Measurements from ENCODE around the gene LRRK1. TPM values are rescaled to one million over a fixed set of nuclear protein-coding genes. Genes with fewer than 3 reads are reported as not detected.

The LRRK1 gene
- total and polyA plus RNA-seq, 2 experiments from 2014 or later, result 6.2 to 6.4 TPM

GRCh38 chr15:101078669-101079323, 159.6 kb downstream of the LRRK1 start:
- Histone ChIP-seq H3K9me3 (ENCODE audit: low read depth) (no peaks in the 10 kb centered on the region), H3K9ac (no peak overlapping the region), H3K27ac (no peak overlapping the region), H2AFZ (no peak overlapping the region), H3K9me2 (ENCODE audit: insufficient read depth) (no peaks in the 10 kb centered on the region), H3K27me3 (replicated peaks; ENCODE audit: insufficient read depth) (no peaks in the 10 kb centered on the region), H3K36me3 (ENCODE audit: low read depth) (no peaks in the 10 kb centered on the region), H3F3A (ENCODE audit: insufficient read depth) (no peaks in the 10 kb centered on the region), H3K4me2 (ENCODE audit: unreplicated experiment) (no peak overlapping the region), H3K4me3 (no peak overlapping the region), H3K4me1 (ENCODE audit: insufficient read depth) (no peaks in the 10 kb centered on the region), H4K20me1 (ENCODE audit: insufficient read depth) (no peaks in the 10 kb centered on the region), H3K79me2 (ENCODE audit: insufficient read depth) (no peaks in the 10 kb centered on the region)
- WGBS, 2 experiments (ENCODE audit: low coverage in 1 of 2, low lambda C conversion rate in 2 of 2, missing lambda C conversion rate in 2 of 2), result 86 to 96% methylated on average over 14 to 16 of the region's 16 CpGs
- no peak for DNase-seq
- in situ Hi-C loops (cut with MboI), result no loop called here
- TF ChIP-seq EZH2phosphoT487 (IDR thresholded peaks at IDR 0.05; ENCODE audit: insufficient read depth, low read depth) (no peak), EZH2 (IDR thresholded peaks at IDR 0.05; ENCODE audit: insufficient read depth, poor library complexity, severe bottlenecking) (no peak)

GRCh38 chr15:101081900-101082299, 162.7 kb downstream of the LRRK1 start:
- Histone ChIP-seq H2AFZ (no peak overlapping the region), H3K79me2 (ENCODE audit: insufficient read depth) (no peaks in the 10 kb centered on the region), H3K36me3 (ENCODE audit: low read depth) (no peaks in the 10 kb centered on the region), H4K20me1 (ENCODE audit: insufficient read depth) (no peaks in the 10 kb centered on the region), H3K9me2 (ENCODE audit: insufficient read depth) (no peaks in the 10 kb centered on the region), H3F3A (ENCODE audit: insufficient read depth) (no peaks in the 10 kb centered on the region), H3K27ac (no peak overlapping the region), H3K4me2 (ENCODE audit: unreplicated experiment) (no peak overlapping the region), H3K9me3 (ENCODE audit: low read depth) (no peaks in the 10 kb centered on the region), H3K4me1 (ENCODE audit: insufficient read depth) (no peaks in the 10 kb centered on the region), H3K4me3 (no peak overlapping the region), H3K27me3 (replicated peaks; ENCODE audit: insufficient read depth) (no peaks in the 10 kb centered on the region), H3K9ac (no peak overlapping the region)
- in situ Hi-C loops (cut with MboI), result loop anchor here (10.0 kb wide), 1 partner anchor 173 kb away; the partner anchor contains the start of gene CHSY1
- WGBS, 2 experiments (ENCODE audit: low coverage in 1 of 2, low lambda C conversion rate in 2 of 2, missing lambda C conversion rate in 2 of 2), result 93 to 94% methylated on average over 9 of the region's 9 CpGs
- DNase-seq, result no peak
- TF ChIP-seq EZH2 (IDR thresholded peaks at IDR 0.05; ENCODE audit: insufficient read depth, poor library complexity, severe bottlenecking) (no peak), EZH2phosphoT487 (IDR thresholded peaks at IDR 0.05; ENCODE audit: insufficient read depth, low read depth) (no peak)

- Histone ChIP-seq H3K36me3 (ENCODE audit: low read depth) (no peaks in the 10 kb centered on the region), H3K27ac (no peak overlapping the region), H3K4me1 (ENCODE audit: insufficient read depth) (no peaks in the 10 kb centered on the region), H3K4me3 (no peak overlapping the region), H3K79me2 (ENCODE audit: insufficient read depth) (no peaks in the 10 kb centered on the region), H3K4me2 (ENCODE audit: unreplicated experiment) (no peak overlapping the region), H2AFZ (no peak overlapping the region), H4K20me1 (ENCODE audit: insufficient read depth) (no peaks in the 10 kb centered on the region), H3K9ac (no peak overlapping the region), H3K27me3 (replicated peaks; ENCODE audit: insufficient read depth) (no peaks in the 10 kb centered on the region), H3K9me2 (ENCODE audit: insufficient read depth) (no peaks in the 10 kb centered on the region), H3K9me3 (ENCODE audit: low read depth) (no peaks in the 10 kb centered on the region), H3F3A (ENCODE audit: insufficient read depth) (no peaks in the 10 kb centered on the region)
- in situ Hi-C loops (cut with MboI), result loop anchor here (10.0 kb wide), 1 partner anchor 171 kb away; the partner anchor contains the start of gene CHSY1
- no peak for DNase-seq
- no peak for TF ChIP-seq EZH2 (IDR thresholded peaks at IDR 0.05; ENCODE audit: insufficient read depth, poor library complexity, severe bottlenecking)
- TF ChIP-seq EZH2phosphoT487 (IDR thresholded peaks at IDR 0.05; ENCODE audit: insufficient read depth, low read depth), result no peak
- 53 to 57% methylated on average over 11 of the region's 11 CpGs for WGBS, 2 experiments (ENCODE audit: low coverage in 1 of 2, low lambda C conversion rate in 2 of 2, missing lambda C conversion rate in 2 of 2)
Measured at GRCh38 chr15:101083336-101084045, 164.3 kb downstream of the LRRK1 start.

- in situ Hi-C loops (cut with MboI), result loop anchor here (10.0 kb wide), 1 partner anchor 170 kb away; the partner anchor contains the start of gene CHSY1
- Histone ChIP-seq H3K36me3 (ENCODE audit: low read depth) (no peaks in the 10 kb centered on the region), H3K4me1 (ENCODE audit: insufficient read depth) (no peaks in the 10 kb centered on the region), H3K4me2 (ENCODE audit: unreplicated experiment) (no peak overlapping the region), H3F3A (ENCODE audit: insufficient read depth) (no peaks in the 10 kb centered on the region), H3K27me3 (replicated peaks; ENCODE audit: insufficient read depth) (no peaks in the 10 kb centered on the region), H3K79me2 (ENCODE audit: insufficient read depth) (no peaks in the 10 kb centered on the region), H3K9me3 (ENCODE audit: low read depth) (no peaks in the 10 kb centered on the region), H3K9ac (no peak overlapping the region), H3K27ac (no peak overlapping the region), H2AFZ (no peak overlapping the region), H3K4me3 (no peak overlapping the region), H3K9me2 (ENCODE audit: insufficient read depth) (no peaks in the 10 kb centered on the region), H4K20me1 (ENCODE audit: insufficient read depth) (no peaks in the 10 kb centered on the region)
- WGBS, 2 experiments (ENCODE audit: low coverage in 1 of 2, low lambda C conversion rate in 2 of 2, missing lambda C conversion rate in 2 of 2), result 62 to 64% methylated on average over 9 to 10 of the region's 10 CpGs
- no peak for DNase-seq
- TF ChIP-seq EZH2 (IDR thresholded peaks at IDR 0.05; ENCODE audit: insufficient read depth, poor library complexity, severe bottlenecking) (no peak), EZH2phosphoT487 (IDR thresholded peaks at IDR 0.05; ENCODE audit: insufficient read depth, low read depth) (no peak)
Measured at GRCh38 chr15:101084801-101085200, 165.6 kb downstream of the LRRK1 start.
